H54 (cell line): ENCODE measurements around the gene LMOD1.

Experiments used
- DNase-seq: peaks from one replicate; pipeline ENCODE4 v3.0.0; 2011; ENCODE audit warnings: low spot score, mixed read lengths; ENCODE audit not compliant: insufficient read length
- FAIRE-seq: peaks from 3 replicates; lab custom pipeline; 2011; peaks lifted over from hg19 to GRCh38; lab: Jason Lieb, UNC
- POLR2A ChIP-seq: IDR thresholded peaks from 2 replicates; pipeline ENCODE4 v1.6.1; 2011; ENCODE audit warnings: low read depth, mild to moderate bottlenecking, low read length

Gene LMOD1

DNA sequence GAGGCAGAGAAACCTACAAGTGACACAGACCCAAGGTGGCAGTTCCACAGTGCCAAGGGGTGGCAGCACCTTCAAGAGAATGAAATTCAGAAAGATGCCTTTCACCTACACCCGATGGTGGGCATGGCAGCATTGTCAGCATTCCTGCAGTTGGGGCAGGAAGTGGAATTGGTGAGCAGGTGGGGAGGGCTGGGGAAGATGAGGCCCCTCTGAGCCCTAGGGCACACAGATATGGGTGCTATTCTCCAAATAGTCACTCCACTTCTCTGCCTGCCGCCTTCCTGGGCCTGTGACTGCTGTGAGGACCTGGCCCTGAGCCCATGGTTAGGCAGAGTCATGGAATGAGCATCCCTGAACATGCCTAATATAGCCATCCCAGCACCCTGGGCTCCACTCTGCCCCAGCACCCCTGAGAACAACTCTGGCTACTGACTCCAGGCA, 49.4 kb downstream of the LMOD1 start:
- TF ChIP-seq POLR2A, result no peak
- no peak for FAIRE-seq
- peak; percentile 64 for DNase-seq

DNA sequence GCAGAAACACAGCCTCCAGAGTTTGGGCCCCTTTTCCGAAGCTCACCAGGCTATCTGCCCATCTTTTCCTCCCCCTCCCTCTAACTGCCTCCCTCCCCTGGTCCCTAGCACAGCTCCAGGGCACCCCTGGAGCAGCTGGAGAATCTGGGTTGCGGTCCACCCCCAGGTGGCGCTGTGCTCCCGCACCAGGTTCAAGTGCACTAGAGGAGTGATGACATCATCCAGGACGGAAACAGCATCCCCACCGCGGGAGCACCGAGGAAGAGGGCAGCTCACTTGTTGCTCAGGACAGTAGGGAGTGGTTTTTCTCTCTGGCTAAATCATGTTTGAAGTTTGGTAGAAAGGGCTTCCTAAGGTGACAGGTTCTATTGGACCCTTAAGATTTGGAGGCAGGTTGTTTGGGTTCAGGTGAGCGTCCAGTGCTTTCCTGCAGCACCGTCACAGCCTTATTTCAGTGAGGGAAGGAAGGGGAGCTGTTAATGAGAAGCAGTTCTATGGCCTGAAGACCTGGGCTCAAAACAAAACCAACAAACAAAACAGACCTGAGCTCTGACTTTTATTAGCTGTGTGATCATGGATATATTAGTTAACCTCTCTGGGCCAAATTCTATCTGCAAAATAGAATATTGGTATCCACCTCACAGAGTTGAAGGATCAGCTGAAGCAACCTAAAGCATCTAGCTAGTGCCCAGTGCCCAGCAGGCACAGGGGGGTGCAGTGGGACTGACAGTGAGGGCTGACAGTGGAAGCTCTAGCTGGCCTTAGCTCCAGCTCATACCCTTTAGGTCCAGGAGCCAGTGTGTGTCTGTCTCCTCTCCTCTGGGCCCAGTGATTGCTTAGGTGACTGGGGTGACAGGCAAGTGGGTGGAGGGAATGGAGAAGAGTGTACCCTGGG, 50.2 kb downstream of the LMOD1 start:
- peak; percentile 55 for FAIRE-seq
- no peak for TF ChIP-seq POLR2A

DNA sequence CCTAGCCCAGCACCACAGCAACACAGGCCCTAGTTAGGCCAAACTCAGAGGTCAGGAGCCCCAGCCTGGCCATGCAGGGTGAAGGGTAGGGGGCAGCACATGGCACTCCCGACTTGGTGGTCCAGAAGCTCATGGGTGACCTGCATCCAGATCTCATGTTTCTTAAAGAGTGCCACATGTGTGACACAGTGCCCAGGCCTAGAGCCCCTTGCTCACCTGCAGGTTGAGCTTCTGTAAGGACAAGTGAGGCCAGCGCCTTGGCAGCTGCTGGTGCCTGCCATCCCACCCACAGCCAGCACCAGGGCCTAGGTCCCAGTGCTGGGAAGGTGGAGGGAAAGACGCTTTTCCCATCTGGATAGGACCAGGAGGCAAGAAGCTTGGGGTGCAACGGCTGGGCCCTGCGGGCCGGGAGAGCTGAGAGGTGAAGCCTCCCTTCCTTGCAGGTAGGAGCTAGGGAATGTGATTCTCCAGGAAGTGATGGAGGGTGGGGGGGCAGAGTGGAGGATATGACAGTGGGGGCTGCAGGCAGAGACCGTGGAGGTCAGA, 51.2 kb downstream of the LMOD1 start:
- no peak for TF ChIP-seq POLR2A
- DNase-seq, result no peak
- no peak for FAIRE-seq

More for the DNA sequence above, 50.2 kb downstream of the LMOD1 start:
- DNase-seq, result peak; percentile 89

DNA sequence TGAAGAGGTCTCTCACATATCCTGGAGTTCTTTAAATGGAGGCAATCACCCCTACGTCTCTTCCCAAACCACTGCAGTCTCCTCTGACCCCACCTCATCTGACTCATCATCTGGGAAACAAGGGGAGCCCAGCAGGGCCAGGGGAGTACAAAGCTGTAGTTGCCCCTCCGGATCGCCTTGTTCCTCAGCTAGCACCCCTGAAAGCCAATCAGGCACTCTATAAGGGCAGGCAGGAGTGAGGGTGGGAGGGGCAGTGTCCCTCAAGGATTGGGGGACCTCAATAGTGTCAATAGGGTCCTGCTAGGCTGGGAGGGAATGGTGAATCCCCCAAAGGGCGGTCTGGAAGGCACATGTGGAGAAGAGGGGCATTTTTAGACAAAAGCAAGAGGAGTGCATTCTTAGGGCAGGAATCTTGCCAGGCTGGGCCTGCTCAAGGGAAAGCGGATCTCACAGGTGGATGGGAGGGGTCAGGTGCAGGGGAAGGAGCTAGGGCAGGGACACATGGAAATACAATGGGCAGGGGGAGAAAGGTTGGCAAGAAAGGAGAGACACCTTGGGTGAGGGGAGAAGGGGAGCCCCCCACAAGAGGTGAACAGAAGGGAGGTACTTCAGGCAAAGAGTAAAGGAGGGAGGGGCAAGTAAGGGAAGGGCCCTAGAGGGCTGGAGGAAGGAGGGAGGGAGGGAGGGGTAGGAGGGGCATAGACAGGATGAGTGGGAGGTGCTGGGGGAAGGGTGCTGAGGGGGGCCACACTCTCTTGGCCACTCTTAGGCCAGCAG, 51.8 kb downstream of the LMOD1 start:
- DNase-seq, result no peak
- no peak for TF ChIP-seq POLR2A
- FAIRE-seq, result no peak

DNA sequence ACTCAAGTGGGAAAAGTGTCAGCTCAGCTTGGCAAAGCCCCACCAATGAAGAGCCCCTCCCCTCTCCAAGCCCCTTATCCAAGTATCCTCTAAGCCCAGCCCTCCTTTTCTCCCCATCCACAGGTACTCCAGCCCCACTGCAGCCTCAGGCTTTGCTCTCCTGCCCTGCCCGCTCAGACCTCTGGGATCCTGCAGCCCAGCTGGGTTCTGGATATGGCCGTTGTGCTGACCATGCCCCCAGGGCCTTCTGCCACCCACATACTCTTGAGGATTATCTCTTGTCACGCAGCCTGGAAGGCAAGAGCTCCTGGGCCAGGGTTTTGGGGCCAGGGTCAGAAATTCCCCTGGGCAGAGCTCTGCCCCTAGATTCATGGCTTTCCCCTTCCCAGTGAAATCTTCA, 52.9 kb downstream of the LMOD1 start:
- FAIRE-seq (no peak), DNase-seq (no peak)
- TF ChIP-seq POLR2A, result no peak

DNA sequence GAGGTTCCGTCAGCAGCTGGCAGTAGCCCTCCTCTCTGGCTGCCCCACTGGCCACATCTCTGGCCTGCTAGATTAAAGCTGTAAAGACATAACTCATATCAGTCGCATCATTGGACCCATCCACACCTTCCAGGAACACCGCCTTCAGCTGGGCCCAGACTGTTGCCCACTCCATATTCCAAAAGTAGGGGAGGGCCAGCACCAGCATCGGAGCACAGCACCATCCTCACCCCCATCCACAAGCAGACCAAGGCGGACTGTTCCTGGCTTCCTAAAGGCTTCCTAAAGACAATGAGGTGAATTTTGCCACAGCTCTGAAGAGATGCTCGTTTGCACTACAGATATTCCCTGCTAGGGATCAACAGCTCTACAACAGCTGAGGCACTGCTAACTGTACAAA, 54.1 kb downstream of the LMOD1 start:
- FAIRE-seq (no peak), DNase-seq (no peak)
- no peak for TF ChIP-seq POLR2A

DNA sequence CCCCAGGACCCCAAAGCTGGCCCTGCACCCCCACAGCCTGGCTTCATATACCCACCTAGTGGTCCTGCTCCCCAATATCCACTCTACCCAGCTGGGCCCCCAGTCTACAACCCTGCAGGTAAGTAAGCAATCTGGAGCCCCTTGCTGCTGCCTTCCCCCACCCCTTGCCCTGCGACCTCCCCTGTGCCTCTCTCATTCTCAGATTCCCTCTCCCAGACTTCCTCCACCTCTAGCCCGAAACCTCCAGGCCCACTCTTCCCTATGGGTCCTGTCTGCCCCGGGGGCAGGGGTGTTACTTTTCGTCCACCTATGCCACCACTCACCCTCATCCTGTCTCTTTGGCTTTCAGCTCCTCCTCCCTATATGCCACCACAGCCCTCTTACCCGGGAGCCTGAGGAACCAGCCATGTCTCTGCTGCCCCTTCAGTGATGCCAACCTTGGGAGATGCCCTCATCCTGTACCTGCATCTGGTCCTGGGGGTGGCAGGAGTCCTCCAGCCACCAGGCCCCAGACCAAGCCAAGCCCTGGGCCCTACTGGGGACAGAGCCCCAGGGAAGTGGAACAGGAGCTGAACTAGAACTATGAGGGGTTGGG, 54.8 kb downstream of the LMOD1 start:
- no peak for TF ChIP-seq POLR2A
- DNase-seq, result no peak
- FAIRE-seq, result no peak

DNA sequence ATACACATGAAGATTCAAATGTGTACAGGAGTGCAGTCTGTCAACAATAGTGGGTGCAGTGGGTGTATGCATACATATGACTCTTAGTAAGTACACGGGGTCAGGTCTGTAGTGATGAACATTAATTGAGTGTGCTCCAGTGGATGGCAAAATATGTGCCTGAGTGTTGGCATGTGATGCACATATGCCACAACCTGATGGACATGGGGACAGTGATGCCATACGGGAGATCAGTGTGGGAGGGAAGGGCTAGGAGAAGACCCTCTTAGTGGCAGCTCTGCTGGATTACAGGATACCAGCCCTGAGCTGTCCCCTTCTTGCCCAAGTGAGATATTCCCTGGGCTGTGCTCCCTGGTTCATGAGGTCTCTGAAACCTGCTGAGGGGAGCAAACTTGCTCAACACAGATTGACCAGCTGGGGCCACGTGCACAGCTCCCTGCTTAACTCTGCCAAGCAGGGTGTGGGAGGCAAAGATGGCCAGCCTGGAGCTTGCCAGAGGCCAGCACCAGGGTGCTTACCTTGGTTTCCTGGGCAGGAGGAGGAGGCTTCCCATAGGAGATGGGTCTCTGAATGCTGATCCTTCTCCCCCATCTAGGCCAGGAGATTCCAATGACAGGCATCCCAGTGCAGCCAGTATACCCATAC, 55.4 kb downstream of the LMOD1 start:
- DNase-seq, result no peak
- TF ChIP-seq POLR2A, result no peak
- FAIRE-seq, result no peak

DNA sequence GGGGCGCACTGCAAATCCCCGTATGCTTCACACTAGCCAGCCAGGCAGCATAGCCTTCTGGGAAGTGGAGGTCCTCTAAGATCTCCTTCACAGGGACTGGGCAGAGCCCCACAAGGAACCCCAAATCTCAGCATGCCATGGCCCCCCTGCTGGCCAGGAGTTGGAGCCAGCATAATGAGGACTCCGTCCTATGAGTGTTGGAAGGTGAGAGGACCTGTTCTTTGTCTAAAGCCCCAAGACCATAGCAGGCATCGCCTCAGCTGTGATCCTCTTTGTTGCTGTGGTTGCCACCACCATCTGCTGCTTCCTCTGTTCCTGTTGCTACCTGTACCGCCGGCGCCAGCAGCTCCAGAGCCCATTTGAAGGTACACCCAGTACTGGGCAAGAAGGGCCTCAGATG, 56.1 kb downstream of the LMOD1 start:
- no peak for TF ChIP-seq POLR2A
- no peak for DNase-seq
- no peak for FAIRE-seq

DNA sequence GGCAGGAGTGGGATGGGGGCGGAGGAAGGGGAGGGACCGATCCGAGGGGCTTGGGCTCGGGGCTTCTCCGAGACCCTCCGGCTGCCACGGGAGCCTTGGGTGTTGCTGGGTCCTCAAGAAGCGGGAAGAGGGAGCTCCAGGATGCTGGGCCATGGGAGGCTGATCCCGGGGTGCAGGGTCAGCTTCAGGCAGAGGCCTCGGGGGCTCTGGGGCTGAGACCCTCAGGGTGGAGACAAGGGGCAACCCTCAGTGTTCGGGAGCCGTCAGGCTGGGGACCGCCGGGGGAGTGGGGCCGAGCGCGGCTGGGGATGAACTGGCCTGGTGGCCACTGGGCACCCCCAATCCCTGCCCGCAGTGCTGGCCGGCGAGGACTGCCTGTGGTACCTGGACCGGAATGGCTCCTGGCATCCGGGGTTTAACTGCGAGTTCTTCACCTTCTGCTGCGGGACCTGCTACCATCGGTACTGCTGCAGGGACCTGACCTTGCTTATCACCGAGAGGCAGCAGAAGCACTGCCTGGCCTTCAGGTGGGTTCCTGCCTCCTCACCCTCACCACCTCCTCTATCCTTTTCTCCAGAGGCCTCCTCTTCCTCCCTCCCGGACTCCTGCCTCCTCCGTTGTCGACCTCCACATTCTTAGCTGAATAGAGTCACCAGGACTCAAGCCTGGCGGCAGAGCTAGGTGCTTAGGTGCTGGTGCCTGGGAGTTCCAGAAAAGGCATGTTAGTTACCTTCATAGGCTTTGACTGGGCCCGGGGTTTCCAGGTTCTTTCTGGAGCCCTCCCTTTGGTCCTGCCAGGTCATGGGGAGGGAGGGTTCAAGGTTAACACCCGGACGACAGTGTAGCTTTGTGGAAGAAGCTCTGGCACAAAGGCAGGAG, 57.0 kb downstream of the LMOD1 start:
- FAIRE-seq, result no peak
- no peak for TF ChIP-seq POLR2A
- DNase-seq, result no peak

DNA sequence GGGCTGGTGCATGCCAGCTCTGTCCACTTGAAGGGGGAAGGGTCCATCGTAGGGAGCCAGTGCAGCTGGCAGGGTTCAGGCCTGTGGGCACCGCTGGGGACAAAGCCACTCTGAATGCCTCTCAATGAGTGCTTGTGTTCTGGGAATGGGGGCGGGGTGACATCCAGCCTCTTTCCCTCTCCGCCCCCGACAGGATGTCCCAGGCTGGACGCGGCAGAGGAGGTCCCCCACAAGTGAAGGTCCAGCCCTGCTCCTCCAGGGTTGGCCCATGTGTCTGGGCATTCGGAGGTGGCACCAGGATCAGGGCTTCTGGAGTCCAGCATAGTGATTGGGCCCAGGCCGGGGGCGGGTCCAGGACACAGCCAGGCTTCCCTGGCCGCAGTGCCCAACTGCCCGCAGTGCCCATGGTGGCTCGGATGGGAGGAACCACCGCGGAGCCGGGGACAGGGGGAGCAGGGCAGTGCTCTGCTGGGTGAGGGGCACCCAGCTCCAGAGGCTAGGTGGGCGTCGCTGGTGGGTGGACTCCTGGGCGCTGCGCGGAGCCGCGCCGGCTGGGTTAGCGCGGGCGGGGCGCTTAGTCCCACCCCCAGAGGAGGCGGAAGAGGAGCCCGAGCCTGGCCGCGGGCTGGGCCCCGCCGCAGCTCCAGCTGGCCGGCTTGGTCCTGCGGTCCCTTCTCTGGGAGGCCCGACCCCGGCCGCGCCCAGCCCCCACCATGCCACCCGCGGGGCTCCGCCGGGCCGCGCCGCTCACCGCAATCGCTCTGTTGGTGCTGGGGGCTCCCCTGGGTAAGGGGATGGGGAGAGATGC, 57.9 kb downstream of the LMOD1 start, which contains the start of gene SHISA4:
SHISA4 (plus strand) TSS at position 617 of the 808 bp plus-strand sequence; CDS start at position 714, 97 bp downstream.
- no peak for FAIRE-seq
- peak; percentile 88 for TF ChIP-seq POLR2A
- peak; percentile 91 for DNase-seq

DNA sequence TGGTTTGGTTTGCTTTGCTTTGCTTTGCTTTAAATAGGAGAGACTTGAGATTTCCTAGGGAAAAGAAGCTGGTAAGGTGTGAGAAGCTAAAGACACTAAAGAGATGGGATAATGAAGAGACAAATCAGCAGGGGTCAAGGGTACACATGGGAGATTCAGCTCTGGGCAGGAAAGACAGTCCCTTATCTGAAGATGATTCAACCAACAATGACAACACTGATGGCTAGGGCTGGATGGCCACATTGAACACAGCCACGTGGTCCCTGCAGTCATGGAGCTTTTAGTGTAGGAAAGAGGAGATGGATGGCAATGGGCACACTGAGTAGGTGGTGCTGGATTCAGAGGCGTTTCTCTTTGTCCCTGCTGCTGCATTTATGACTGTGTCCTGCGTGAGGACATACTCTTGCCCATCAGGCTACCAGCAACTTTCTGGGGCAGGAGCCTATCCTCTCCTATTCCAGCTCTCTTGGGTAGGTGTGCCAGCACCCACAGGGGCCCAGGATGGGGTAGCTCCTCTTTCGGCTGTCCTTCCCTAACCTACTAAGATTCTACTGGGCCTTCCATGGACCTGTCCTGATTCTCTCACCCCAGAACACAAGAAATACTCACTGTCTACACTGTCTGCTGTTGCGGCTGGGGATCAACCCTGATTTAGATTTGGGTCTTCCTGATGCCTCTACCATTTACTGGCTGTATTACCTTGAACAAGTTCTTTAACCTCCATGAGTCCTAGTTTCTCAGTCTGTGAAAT, 59.1 kb downstream of the LMOD1 start:
- FAIRE-seq, result no peak
- TF ChIP-seq POLR2A, result no peak
- no peak for DNase-seq
